GM10847 (cell line): ENCODE data around the gene NME4.

Source experiments
- POLR2A ChIP-seq: IDR thresholded peaks from 2 replicates; pipeline ENCODE4 v1.6.1; 2011; ENCODE audit not compliant: insufficient read length; ENCODE audit errors: extremely low read depth

NME4 gene

GRCh38 chr16:397135-397661 lies at the start of gene NME4:
NME4 (plus strand) TSS chr16:397199; CDS start chr16:397223, 24 bp downstream.
- peak; percentile 31 for TF ChIP-seq POLR2A

GRCh38 chr16:347203-347602 lies 49.8 kb upstream of the NME4 start:
- TF ChIP-seq POLR2A, result no peak

GRCh38 chr16:349211-349610 lies 47.8 kb upstream of the NME4 start:
- TF ChIP-seq POLR2A, result no peak

GRCh38 chr16:350203-350602 lies 46.8 kb upstream of the NME4 start:
- TF ChIP-seq POLR2A, result no peak

GRCh38 chr16:351804-352520 lies 45.0 kb upstream of the NME4 start:
- no peak for TF ChIP-seq POLR2A

- peak; percentile 59 for TF ChIP-seq POLR2A
Measured at GRCh38 chr16:352547-353403, 44.2 kb upstream of the NME4 start, which contains the start of gene AXIN1. AXIN1 (minus strand) TSS chr16:352723; CDS start chr16:347025, 5,698 bp downstream.

- no peak for TF ChIP-seq POLR2A
Measured at GRCh38 chr16:353404-354290, 43.4 kb upstream of the NME4 start.

GRCh38 chr16:354291-354881 lies 42.6 kb upstream of the NME4 start:
- TF ChIP-seq POLR2A, result no peak

GRCh38 chr16:354971-355461 lies 42.0 kb upstream of the NME4 start:
- TF ChIP-seq POLR2A, result no peak

- no peak for TF ChIP-seq POLR2A
Measured at GRCh38 chr16:356741-357140, 40.3 kb upstream of the NME4 start.

- TF ChIP-seq POLR2A, result no peak
Measured at GRCh38 chr16:359067-359763, 37.8 kb upstream of the NME4 start.

GRCh38 chr16:359871-360697 lies 36.9 kb upstream of the NME4 start:
- TF ChIP-seq POLR2A, result no peak
